PC-3 (cell line): ENCODE results near the gene NKD1. TPM values are rescaled to one million over a fixed set of nuclear protein-coding genes. Genes with fewer than 3 reads are reported as not detected.

Experiments
- ATAC-seq: fragments of 200-7000 bp; cut with Tn5 transposase; 2 replicates; pipeline ENCODE4 v1.9.1; 2020; ENCODE audit warnings: mild to moderate bottlenecking, moderate library complexity
- BruUV-seq: library from RNA; stranded (reverse); fragments of 400-500 nt; replicated peaks from 2 replicates; lab custom pipeline; 2021; lab: Mats Ljungman, UMichigan
- CTCF ChIA-PET: fragments of 300-600 bp; sonication (Branson Sonifier 250); formaldehyde crosslinking; loops from one replicate; lab custom pipeline; 2022; ENCODE audit warnings: antibody characterized with exemption; lab: Charles Lee
- POLR2A ChIA-PET: fragments of 300-600 bp; sonication (Branson Sonifier 250); formaldehyde crosslinking; loops from one replicate; lab custom pipeline; 2022; ENCODE audit warnings: antibody characterized with exemption; ENCODE audit not compliant: unreplicated experiment; lab: Charles Lee
- DNase-seq: peaks from one replicate; pipeline ENCODE4 v3.0.0-alpha.2; 2015
- H2AFZ ChIP-seq: fragments of 300-600 bp; sonication (generic); 2 replicates; pipeline ENCODE4 v1.6.0; 2016; ENCODE audit warnings: antibody characterized with exemption, low read length
- H3F3A ChIP-seq: fragments of 300-600 bp; sonication (generic); one replicate; pipeline ENCODE4 v1.6.0; 2017; ENCODE audit warnings: antibody characterized with exemption, low read length, control low read depth, mild to moderate bottlenecking; ENCODE audit not compliant: unreplicated experiment
- H3K27ac ChIP-seq: fragments of 300-600 bp; sonication (generic); 2 replicates; pipeline ENCODE4 v1.5.1; 2016; ENCODE audit warnings: mild to moderate bottlenecking, low read length
- H3K27me3 ChIP-seq: fragments of 300-600 bp; sonication (generic); 2 replicates; pipeline ENCODE4 v1.6.1; 2016; ENCODE audit warnings: low read length, mixed read lengths
- H3K36me3 ChIP-seq: fragments of 300-600 bp; sonication (generic); 2 replicates; pipeline ENCODE4 v1.6.1; 2016; ENCODE audit warnings: low read depth, mixed run types, low read length, mixed read lengths
- H3K4me1 ChIP-seq: fragments of 300-600 bp; sonication (generic); 2 replicates; pipeline ENCODE4 v1.5.1; 2016; ENCODE audit warnings: low read length; ENCODE audit not compliant: insufficient read depth
- H3K4me2 ChIP-seq: fragments of 300-600 bp; sonication (generic); 2 replicates; pipeline ENCODE4 v1.6.0; 2016; ENCODE audit warnings: low read length
- H3K4me3 ChIP-seq: fragments of 300-600 bp; sonication (generic); 2 replicates; pipeline ENCODE4 v1.5.1; 2016; ENCODE audit warnings: mild to moderate bottlenecking, low read length, mixed read lengths
- H3K79me2 ChIP-seq: fragments of 300-600 bp; sonication (generic); 2 replicates; pipeline ENCODE4 v1.6.1; 2017; ENCODE audit warnings: low read length, mixed read lengths
- H3K9ac ChIP-seq: fragments of 300-600 bp; sonication (generic); 2 replicates; pipeline ENCODE4 v1.6.0; 2016; ENCODE audit warnings: mild to moderate bottlenecking, low read length
- H3K9me2 ChIP-seq: fragments of 300-600 bp; sonication (generic); replicated peaks from 2 replicates; pipeline ENCODE4 v1.6.1; 2016; ENCODE audit warnings: mixed run types, low read length, mixed read lengths
- H3K9me3 ChIP-seq: fragments of 300-600 bp; sonication (generic); 2 replicates; pipeline ENCODE4 v1.6.1; 2016; ENCODE audit warnings: low read length, mixed read lengths
- H4K20me1 ChIP-seq: fragments of 300-600 bp; sonication (generic); 2 replicates; pipeline ENCODE4 v1.6.1; 2016; ENCODE audit warnings: low read length, mixed read lengths
- CTCF ChIP-seq: fragments of 300-600 bp; sonication (generic); conservative IDR thresholded peaks from 2 replicates; pipeline ENCODE4 v1.5.1; 2017; ENCODE audit warnings: antibody characterized with exemption, low read depth, mild to moderate bottlenecking, low read length
- EZH2 ChIP-seq: fragments of 300-600 bp; sonication (generic); IDR thresholded peaks from one replicate; pipeline ENCODE4 v1.6.1; 2017; ENCODE audit warnings: antibody characterized with exemption, mild to moderate bottlenecking, low read length; ENCODE audit not compliant: unreplicated experiment
- EZH2phosphoT487 ChIP-seq: fragments of 300-600 bp; sonication (generic); IDR thresholded peaks from 2 replicates; pipeline ENCODE4 v1.6.1; 2018; ENCODE audit warnings: mild to moderate bottlenecking, antibody characterized with exemption, low read length, borderline replicate concordance
- intact Hi-C: fragments of 100-400 bp; cut with micrococcal nuclease; formaldehyde crosslinking; loops from 2 replicates; pipeline ENCODE4 v1.9.0; 2023
- total RNA-seq: library from RNA; depleted of rRNA; stranded (reverse); fragments of >200 nt; gene quantifications from 2 replicates; pipeline ENCODE4 v1.2.3, GENCODE V29; 2014

The NKD1 gene
- total RNA-seq, 1 experiment from 2014 or later = 0.07 TPM

DNA sequence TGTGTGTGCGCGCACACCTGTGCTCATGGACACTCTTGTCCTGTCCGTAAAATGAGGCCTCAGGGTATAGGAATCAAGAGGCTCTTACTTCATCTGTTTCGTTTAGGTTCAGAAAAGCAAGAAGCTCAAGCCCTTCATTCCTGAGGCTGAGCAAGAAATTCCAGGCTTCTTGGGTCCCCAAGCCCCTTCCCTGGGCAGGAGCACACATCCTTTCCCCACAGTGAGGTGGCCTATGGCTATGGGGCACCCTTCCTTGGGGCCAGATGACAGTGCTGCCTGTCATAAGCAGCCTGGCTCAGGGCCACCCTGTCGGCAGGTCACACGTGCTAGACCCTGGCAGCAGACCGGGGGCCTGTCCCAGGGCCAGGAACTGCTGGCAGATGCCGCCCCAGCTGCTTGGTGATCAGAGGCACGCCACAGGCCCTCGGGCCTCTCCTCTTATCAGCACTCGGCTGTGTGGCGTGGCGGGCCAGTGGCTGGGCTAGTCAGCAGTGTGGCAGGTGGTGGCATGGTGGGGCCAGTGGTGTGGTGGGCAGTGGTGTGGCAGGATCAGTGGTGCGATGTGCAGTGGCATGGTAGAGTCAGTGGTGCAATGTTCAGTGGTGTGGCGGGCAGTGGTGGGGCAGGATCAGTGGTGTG lies 50.2 kb downstream of the NKD1 start:
- Histone ChIP-seq H2AFZ (no peak overlapping the region), H3K27ac (no peak overlapping the region), H3K36me3 (no peaks in the 10 kb centered on the region), H3K27me3 (no peaks in the 10 kb centered on the region), H3K79me2 (no peaks in the 10 kb centered on the region), H3K4me1 (peaks cover 5% of the 10 kb centered on the region; the same call in 1 of the 2 replicates), H3K4me3 (no peak overlapping the region), H3F3A (no peaks in the 10 kb centered on the region), H4K20me1 (no peaks in the 10 kb centered on the region), H3K9ac (no peak overlapping the region), H3K4me2 (no peak overlapping the region), H3K9me3 (no peaks in the 10 kb centered on the region), H3K9me2 (no peaks in the 10 kb centered on the region)
- CTCF ChIA-PET = no interaction called here
- TF ChIP-seq EZH2 (no peak), EZH2phosphoT487 (no peak), CTCF (no peak)
- DNase-seq (no peak), ATAC-seq (no peak)
- no TSS peak for BruUV-seq
- POLR2A ChIA-PET = no interaction called here
- intact Hi-C loops = no loop called here

- Histone ChIP-seq H3F3A (no peaks in the 10 kb centered on the region), H4K20me1 (no peaks in the 10 kb centered on the region)
- BruUV-seq = no TSS peak
Measured at GRCh38 chr16:50598936-50599361, 50.8 kb downstream of the NKD1 start.

More at GRCh38 chr16:50598936-50599361, 50.8 kb downstream of the NKD1 start:
- Histone ChIP-seq H3K9ac (no peak overlapping the region), H3K36me3 (no peaks in the 10 kb centered on the region), H3K4me2 (no peak overlapping the region), H3K9me3 (no peaks in the 10 kb centered on the region), H3K27ac (no peak overlapping the region), H3K9me2 (no peaks in the 10 kb centered on the region), H2AFZ (no peak overlapping the region), H3K4me3 (no peak overlapping the region), H3K79me2 (no peaks in the 10 kb centered on the region), H3K4me1 (peaks cover 5% of the 10 kb centered on the region; the same call in 1 of the 2 replicates), H3K27me3 (no peaks in the 10 kb centered on the region)
- DNase-seq (no peak), ATAC-seq (no peak)
- ChIA-PET CTCF (no interaction called here), POLR2A (no interaction called here)
- intact Hi-C loops = no loop called here
- no peak for TF ChIP-seq CTCF
- TF ChIP-seq EZH2 = no peak
- TF ChIP-seq EZH2phosphoT487 = no peak
